K562 (cell line): ENCODE results near the gene MARVELD1. TPM values are rescaled to one million over a fixed set of nuclear protein-coding genes. Genes with fewer than 3 reads are reported as not detected.

ENCODE experiments used
- ATAC-seq: fragments of 200-7000 bp; cut with Tn5 transposase; 3 replicates; pipeline ENCODE4 v1.9.1; 2020; ENCODE audit warnings: moderate library complexity
- BruUV-seq: library from RNA; stranded (reverse); fragments of 400-500 nt; replicated peaks from 2 replicates; lab custom pipeline; 2021; lab: Mats Ljungman, UMichigan
- CTCF ChIA-PET: fragments of 300-600 bp; formaldehyde crosslinking; extraction: SDS; loops from one replicate; lab custom pipeline; 2021; ENCODE audit warnings: low intra/inter-chr PET ratio; lab: Yijun Ruan, JAX
- POLR2A ChIA-PET: fragments of 300-600, 350-650 bp; sonication (Branson Sonifier 250); formaldehyde crosslinking; extraction: SDS; loops from one replicate; lab custom pipeline; 2021; ENCODE audit warnings: antibody characterized with exemption, inconsistent platforms; lab: Yijun Ruan, JAX
- DNase-seq, 4 experiments: peaks; one replicate each; pipeline versions ENCODE4 v3.0.0 to v3.0.0-alpha.2; 2011 to 2018; ENCODE audit warnings: low spot score in 3 of 4, mixed read lengths in 3 of 4; ENCODE audit errors: extremely low read depth in 1 of 4
- FAIRE-seq: peaks from 2 replicates; lab custom pipeline; 2011; peaks lifted over from hg19 to GRCh38; lab: Jason Lieb, UNC
- H2AFZ ChIP-seq: 2 replicates; pipeline ENCODE4 v1.6.0; 2011; ENCODE audit warnings: low read depth, low read length, control low read depth, inconsistent platforms
- H3K27ac ChIP-seq: fragments of 200-600 bp; 3 replicates; pipeline ENCODE4 v1.8.0; 2011; ENCODE audit warnings: low read depth, mild to moderate bottlenecking, control low read depth, inconsistent platforms, low read length, moderate library complexity, mixed read lengths; ENCODE audit errors: extremely low read depth
- H3K27me3 ChIP-seq, 2 experiments: fragments of 300-600 bp in 1 of 2; 2 replicates in 1 of 2; 3 replicates in 1 of 2; pipeline versions ENCODE4 v1.6.0 to v1.8.0; 2011; ENCODE audit warnings: inconsistent platforms in 2 of 2, low read length in 2 of 2, mild to moderate bottlenecking in 1 of 2, mixed read lengths in 1 of 2, moderate library complexity in 1 of 2; ENCODE audit not compliant: control insufficient read depth in 2 of 2, insufficient read depth in 2 of 2
- H3K36me3 ChIP-seq: fragments of 300-600 bp; 3 replicates; pipeline ENCODE4 v1.8.0; 2011; ENCODE audit warnings: mild to moderate bottlenecking, low read length, inconsistent platforms; ENCODE audit not compliant: control insufficient read depth, insufficient read depth
- H3K4me1 ChIP-seq, 2 experiments: fragments of 200-600 bp in 1 of 2; replicated peaks in 1 of 2; 2 replicates in 1 of 2; 3 replicates in 1 of 2; pipeline versions ENCODE4 v1.5.1 to v1.8.0; 2011; ENCODE audit warnings: inconsistent platforms in 2 of 2, low read length in 2 of 2, mild to moderate bottlenecking in 1 of 2, mixed read lengths in 1 of 2, moderate library complexity in 1 of 2; ENCODE audit not compliant: control insufficient read depth in 2 of 2, insufficient read depth in 2 of 2
- H3K4me2 ChIP-seq: 2 replicates; pipeline ENCODE4 v1.6.1; 2011; ENCODE audit warnings: low read length, control low read depth, inconsistent platforms, mixed read lengths; ENCODE audit not compliant: insufficient read depth
- H3K4me3 ChIP-seq: fragments of 200-600 bp; sonication (generic), shearing (Covaris generic); 2 replicates; pipeline ENCODE4 v1.5.1; 2016; ENCODE audit warnings: control low read depth, inconsistent platforms
- H3K79me2 ChIP-seq: fragments of 200-600 bp; 3 replicates; pipeline ENCODE4 v1.8.0; 2011; ENCODE audit warnings: low read length, inconsistent platforms; ENCODE audit not compliant: control insufficient read depth, insufficient read depth
- H3K9ac ChIP-seq, 2 experiments: 2 replicates each; pipeline versions ENCODE4 v1.6.0 to v1.6.1; 2011; ENCODE audit warnings: low read depth in 2 of 2, low read length in 2 of 2, control low read depth in 1 of 2, inconsistent platforms in 1 of 2, mild to moderate bottlenecking in 1 of 2, mixed read lengths in 1 of 2; ENCODE audit not compliant: insufficient read depth in 1 of 2
- H3K9me1 ChIP-seq: one replicate; pipeline ENCODE4 v1.6.0; 2011; ENCODE audit warnings: inconsistent platforms, mild to moderate bottlenecking, low read length, moderate library complexity; ENCODE audit not compliant: control insufficient read depth, insufficient read depth
- H3K9me3 ChIP-seq: replicated peaks from 2 replicates; pipeline ENCODE4 v1.5.1; 2011; ENCODE audit warnings: low read depth, low read length, inconsistent platforms; ENCODE audit not compliant: control insufficient read depth, insufficient read depth
- H4K20me1 ChIP-seq: replicated peaks from 2 replicates; pipeline ENCODE4 v1.6.1; 2011; ENCODE audit warnings: low read length, inconsistent platforms, mixed read lengths; ENCODE audit not compliant: control insufficient read depth, insufficient read depth
- BHLHE40 ChIP-seq: IDR thresholded peaks from 2 replicates; pipeline ENCODE4 v1.6.1; 2011; ENCODE audit warnings: low read length, improper control_type of control experiment
- CHD1 ChIP-seq: fragments of 200-600 bp; sonication (generic); IDR thresholded peaks from one replicate; pipeline ENCODE4 v1.6.1; 2012; ENCODE audit warnings: mild to moderate bottlenecking, moderate library complexity, low read length, inconsistent platforms
- CREM ChIP-seq: IDR thresholded peaks from 2 replicates; pipeline ENCODE4 v1.6.1; 2014; ENCODE audit warnings: antibody characterized with exemption, low read depth
- CTBP1 ChIP-seq: fragments of 450-650 bp; IDR thresholded peaks from 2 replicates; pipeline ENCODE4 v1.6.1; 2016; ENCODE audit warnings: borderline replicate concordance
- CTCF ChIP-seq, 3 experiments: IDR thresholded peaks in 2 of 3; conservative IDR thresholded peaks in 1 of 3; 2 replicates each; pipeline ENCODE4 v1.5.1; 2011 to 2012; ENCODE audit warnings: low read length in 3 of 3, mild to moderate bottlenecking in 3 of 3, control low read depth in 2 of 3, improper control_type of control experiment in 1 of 3, inconsistent platforms in 1 of 3, low read depth in 1 of 3, mixed read lengths in 1 of 3, moderate library complexity in 1 of 3; ENCODE audit not compliant: insufficient read depth in 2 of 3
- E2F1 ChIP-seq: sonication (generic); formaldehyde crosslinking; IDR thresholded peaks from 2 replicates; pipeline ENCODE4 v1.8.1; 2023; ENCODE audit warnings: mild to moderate bottlenecking, missing genetic modification reagents, moderate library complexity
- EWSR1 ChIP-seq: fragments of 450-650 bp; IDR thresholded peaks from 2 replicates; pipeline ENCODE4 v1.6.1; 2018; ENCODE audit warnings: borderline replicate concordance, mild to moderate bottlenecking, low read depth, moderate library complexity; ENCODE audit not compliant: partially characterized antibody
- HDAC1 ChIP-seq, 2 experiments: fragments of 450-650 bp; IDR thresholded peaks; 2 replicates each; pipeline ENCODE4 v1.6.1; 2016 to 2017; ENCODE audit warnings: inconsistent platforms in 1 of 2, mild to moderate bottlenecking in 1 of 2, moderate library complexity in 1 of 2
- HNRNPL ChIP-seq: fragments of 200-400 bp; formaldehyde crosslinking; IDR thresholded peaks from 2 replicates; pipeline ENCODE4 v1.6.1; 2017; ENCODE audit warnings: low read depth, mild to moderate bottlenecking, low read length
- L3MBTL2 ChIP-seq: fragments of 450-650 bp; IDR thresholded peaks from 2 replicates; pipeline ENCODE4 v1.6.1; 2016; ENCODE audit warnings: mild to moderate bottlenecking, moderate library complexity
- NR3C1 ChIP-seq: sonication (generic); formaldehyde crosslinking; IDR thresholded peaks from 2 replicates; pipeline ENCODE4 v1.8.1; 2022; ENCODE audit warnings: missing genetic modification reagents
- PHB ChIP-seq: fragments of 250-450 bp; sonication (Bioruptor Pico); IDR thresholded peaks from 2 replicates; pipeline ENCODE4 v1.5.0; 2021
- RNF2 ChIP-seq: sonication (generic); IDR thresholded peaks from 2 replicates; pipeline ENCODE4 v1.6.1; 2016
- SMAD4 ChIP-seq: fragments of 250-450 bp; sonication (Bioruptor Pico); conservative IDR thresholded peaks from 2 replicates; pipeline ENCODE4 v1.8.0; 2021; ENCODE audit warnings: inconsistent platforms, mild to moderate bottlenecking, moderate library complexity
- ZFX ChIP-seq: sonication (generic); formaldehyde crosslinking; IDR thresholded peaks from 2 replicates; pipeline ENCODE4 v1.8.0; 2022; ENCODE audit warnings: mild to moderate bottlenecking, missing genetic modification reagents, moderate library complexity
- ZNF12 ChIP-seq: sonication (generic); formaldehyde crosslinking; IDR thresholded peaks from 2 replicates; pipeline ENCODE4 v1.4.0; 2020; ENCODE audit warnings: mild to moderate bottlenecking, missing genetic modification reagents
- ZNF232 ChIP-seq: sonication (generic); formaldehyde crosslinking; IDR thresholded peaks from 2 replicates; pipeline ENCODE4 v1.8.0; 2022; ENCODE audit warnings: mild to moderate bottlenecking, missing genetic modification reagents
- ZNF282 ChIP-seq: sonication (generic); formaldehyde crosslinking; IDR thresholded peaks from 2 replicates; pipeline ENCODE4 v1.8.1; 2023; ENCODE audit warnings: missing genetic modification reagents
- WGBS: fragments of 100-300 bp; shearing (Covaris generic); methylation state at CpG from one replicate; pipeline ENCODE4 v1.1.6; 2016; ENCODE audit warnings: low coverage, mixed read lengths; ENCODE audit not compliant: insufficient coverage; ENCODE audit errors: missing lambda C conversion rate; 5-methylcytosine and 5-hydroxymethylcytosine counted together
- in situ Hi-C: fragments of 300-500 bp; cut with MboI; formaldehyde crosslinking; loops from 4 replicates; pipeline ENCODE4 v1.15.0; 2018; ENCODE audit warnings: inconsistent platforms, mixed read lengths
- intact Hi-C: fragments of 100-400 bp; cut with micrococcal nuclease; formaldehyde crosslinking; loops from 2 replicates; pipeline ENCODE4 v1.14.2; 2022
- polyA plus RNA-seq, 8 experiments: library from polyadenylated mRNA; depleted of rRNA in 4 of 8; stranded (reverse) in 5 of 8; unstranded in 3 of 8; fragments of >200 nt; fragmentation: Nextera tagmentation in 2 of 8; fragmentation: Illumina TruSeq in 1 of 8; extraction: Ambion mirVana in 2 of 8; extraction: Trizol in 1 of 8; gene quantifications; 2 replicates each; pipeline versions ENCODE4 v1.2.1 to v1.2.3, GENCODE V29; 2011 to 2014; ENCODE audit warnings: inconsistent platforms in 1 of 8, missing spikeins in 1 of 8
- total RNA-seq, 7 experiments: library from RNA; depleted of rRNA in 6 of 7; stranded (reverse); fragments of >200 nt in 6 of 7; fragmentation: Illumina TruSeq in 2 of 7; extraction: Trizol in 2 of 7; gene quantifications; 2 replicates each; pipeline versions ENCODE4 v1.2.1 to v1.2.3, GENCODE V29; 2011 to 2021; ENCODE audit warnings: low replicate concordance in 1 of 7
- TF ChIP-seq, protein P1 (sequence below): sonication (generic); formaldehyde crosslinking; IDR thresholded peaks from 2 replicates; pipeline ENCODE4 v1.8.0; 2022; ENCODE audit warnings: mild to moderate bottlenecking, missing genetic modification reagents

The MARVELD1 gene
- total and polyA plus RNA-seq, 9 of the 15 experiments (the other 6 are each of a cell fraction or from before 2014, with no cell fraction given): 2.7 to 12.5 (median 5.3) TPM

GRCh38 chr10:97713826-97714400, 383 bp downstream of the MARVELD1 start:
- peak; percentile 76 for ATAC-seq
- in situ Hi-C loops (no loop called here), intact Hi-C loops (no loop called here)
- H3K4me2 ChIP-seq: peak overlapping the region; percentile 71
- DNase-seq: peak; percentile 60 to 77 (median 70)
- H3K36me3 ChIP-seq: no peaks in the 10 kb centered on the region
- H4K20me1 ChIP-seq: no peaks in the 10 kb centered on the region; the same call in 1 of the 2 replicates
- ChIA-PET CTCF (no interaction called here), POLR2A (interaction anchor here (0.6 to 1.6 kb wide), 4 partner anchors 10 to 136 kb away, joined by 3 to 7 read pairs (median 3); partner anchors contain the start of gene GOLGA7B)
- no peak for FAIRE-seq
- no peaks in the 10 kb centered on the region for H3K27me3 ChIP-seq
- H3K9me1 ChIP-seq: no peaks in the 10 kb centered on the region
- H3K79me2 ChIP-seq: no peaks in the 10 kb centered on the region; the same call in 2 of the 3 replicates
- peak overlapping the region; percentile 62; the same call in 2 of the 3 replicates for H3K27ac ChIP-seq
- H3K9me3 ChIP-seq: no peaks in the 10 kb centered on the region
- H3K4me1 ChIP-seq: peaks cover 16 to 45% of the 10 kb centered on the region in 2 experiments; a peak in 4 of 5 replicates
- peak overlapping the region; percentile 49 to 92 for H3K9ac ChIP-seq
- peak overlapping the region; percentile 38 for H3K4me3 ChIP-seq
- H2AFZ ChIP-seq: peak overlapping the region; percentile 91
- WGBS: 18% methylated on average over 6 of the region's 69 CpGs
- no TSS peak for BruUV-seq
- TF ChIP-seq ZNF282 (CRISPR knock-in tag) (peak; percentile 85; the same call in 1 of the 2 replicates), BHLHE40 (peak; percentile 57), PHB (CRISPR knock-in tag) (no peak), NR3C1 (CRISPR knock-in tag) (peak; percentile 85; the same call in 1 of the 2 replicates), RNF2 (0 out of 2 replicates have a peak, but pooled peaks have one; percentile 17), HDAC1 (IDR thresholded peaks at IDR 0.05) (peak in 1 of 2 experiments; percentile 20; a peak in 1 of 4 replicates), ZFX (CRISPR knock-in tag) (peak; percentile 80), ZNF232 (CRISPR knock-in tag) (0 out of 2 replicates have a peak, but pooled peaks have one; percentile 78), E2F1 (CRISPR knock-in tag) (no peak), CHD1 (peak; percentile 85), CTBP1 (peak; percentile 75), CTCF (IDR thresholded peaks at IDR 0.05 in 2 of 3, conservative IDR thresholded peaks at IDR 0.05 in 1 of 3; ENCODE audit: insufficient read depth in 2 of 3, low read depth in 1 of 3, low read length in 3 of 3) (peak in 2 of 3 experiments; percentile 17 to 19; a peak in 1 of 6 replicates), SMAD4 (CRISPR knock-in tag) (peak; percentile 51; the same call in 1 of the 2 replicates), L3MBTL2 (peak; percentile 94), ZNF12 (CRISPR knock-in tag) (peak; percentile 19; the same call in 1 of the 2 replicates), HNRNPL (0 out of 2 replicates have a peak, but pooled peaks have one; percentile 43), EWSR1 (no peak), CREM (peak; percentile 57; the same call in 1 of the 2 replicates)
- TF ChIP-seq, protein P1, sequence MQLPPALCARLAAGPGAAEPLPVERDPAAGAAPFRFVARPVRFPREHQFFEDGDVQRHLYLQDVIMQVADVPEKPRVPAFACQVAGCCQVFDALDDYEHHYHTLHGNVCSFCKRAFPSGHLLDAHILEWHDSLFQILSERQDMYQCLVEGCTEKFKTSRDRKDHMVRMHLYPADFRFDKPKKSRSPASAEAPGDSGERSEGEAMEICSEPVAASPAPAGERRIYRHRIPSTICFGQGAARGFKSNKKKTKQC (CRISPR knock-in tag): peak; percentile 84
